NCI-H1092 (cell line): ENCODE data around the gene TFIP11.

Source experiments
- DNase-seq: peaks from one replicate; lab custom pipeline; 2025; lab: John Stamatoyannopoulos, UW

Gene TFIP11

GRCh38 chr22:26447584-26448329, 64.5 kb downstream of the TFIP11 start:
- no peak for DNase-seq

GRCh38 chr22:26446808-26447515, 65.3 kb downstream of the TFIP11 start:
- no peak for DNase-seq

GRCh38 chr22:26445577-26446275, 66.5 kb downstream of the TFIP11 start:
- DNase-seq, result no peak

DNA sequence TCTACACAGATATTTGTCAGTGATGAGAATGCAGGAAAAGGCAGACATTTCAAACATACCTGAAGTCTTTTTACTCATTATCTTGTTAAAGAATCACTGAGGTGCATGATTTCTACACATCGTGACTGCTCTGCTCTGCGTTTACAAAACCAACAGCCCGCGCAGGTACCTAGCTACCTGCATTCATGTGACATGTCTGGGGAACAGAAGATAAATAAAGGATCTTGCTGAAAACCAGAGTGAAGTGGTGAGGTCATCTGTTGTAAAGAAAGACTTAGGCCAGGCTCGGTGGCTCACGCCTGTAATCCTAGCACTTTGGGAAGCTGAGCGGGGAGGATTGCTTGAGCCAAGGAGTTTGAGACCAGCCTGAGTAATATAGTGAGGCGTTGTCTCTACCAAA, 67.5 kb downstream of the TFIP11 start:
- no peak for DNase-seq

- DNase-seq, result no peak
These were observed 68.2 kb downstream of the TFIP11 start for GRCh38 chr22:26443901-26444690.

DNA sequence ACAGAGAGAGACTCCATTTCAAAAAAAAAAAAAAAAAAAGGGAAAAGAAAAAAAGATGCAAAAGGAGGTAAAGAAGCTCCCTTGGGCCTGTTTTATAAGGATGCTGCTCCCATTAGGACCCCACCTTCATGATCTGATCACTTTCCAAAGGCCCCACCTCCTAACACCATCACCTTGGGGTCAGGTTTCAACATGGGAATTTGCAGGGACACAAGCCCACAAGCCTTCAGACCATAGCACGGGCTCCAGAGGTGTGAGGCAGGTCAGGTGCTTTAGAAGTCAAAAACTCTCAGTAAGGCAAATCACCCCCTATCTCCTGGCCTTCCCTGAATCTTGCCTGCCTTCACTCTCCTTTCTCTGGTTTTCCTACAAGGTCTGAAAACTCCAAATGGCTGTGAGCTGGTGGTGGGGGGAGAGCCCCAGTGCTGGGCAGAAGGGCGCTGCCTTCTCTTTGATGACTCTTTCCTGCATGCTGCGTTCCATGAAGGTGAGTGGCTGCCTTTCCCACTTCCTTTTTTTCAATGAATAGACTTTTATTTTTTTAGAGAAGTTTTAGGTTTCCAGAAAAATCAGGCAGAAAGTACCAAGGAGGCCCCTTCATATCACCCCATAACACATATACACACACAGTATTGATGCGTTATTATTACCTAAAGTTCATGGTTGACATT, 70.1 kb downstream of the TFIP11 start:
- DNase-seq, result no peak
